Measurements from ENCODE around the gene TP53I11.

Gene TP53I11

DNA sequence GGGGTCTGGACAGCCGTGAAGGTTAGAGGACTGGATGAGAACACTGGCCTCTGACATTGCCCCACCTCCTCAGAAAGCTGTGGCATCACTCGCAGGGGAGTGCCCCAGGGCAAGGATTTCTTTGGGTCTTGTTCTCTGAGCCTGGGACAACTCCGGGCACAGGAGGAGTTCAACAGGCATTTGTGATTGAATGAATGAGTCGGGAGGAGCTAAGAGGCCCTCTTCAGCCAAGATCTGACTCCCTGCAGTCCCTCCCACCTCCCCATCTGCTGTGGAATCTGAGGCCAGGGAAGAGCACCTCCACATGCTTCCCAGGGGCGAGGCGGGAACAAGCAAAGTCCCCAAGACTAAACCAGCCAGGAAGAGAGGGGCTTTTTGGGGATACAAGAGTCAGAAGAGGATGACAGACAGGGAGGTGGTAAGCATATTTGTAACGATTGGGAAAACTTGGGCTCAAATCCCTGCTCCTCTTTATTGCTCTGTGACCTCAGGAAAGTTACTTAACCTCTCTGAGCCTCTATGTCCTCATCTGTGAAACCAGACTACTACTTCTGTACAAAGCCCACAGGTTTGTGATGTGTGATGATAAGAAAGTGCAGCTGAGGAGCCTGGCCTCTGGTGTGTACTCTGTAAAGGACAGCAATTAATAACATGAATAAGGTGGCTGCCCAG, 6.4 kb downstream of the TP53I11 start:
- ChIA-PET POLR2A (no interaction called here), CTCF (interaction anchor here (1.1 to 24.5 kb wide), 4 partner anchors 8 to 157 kb away, joined by 3 to 2237 read pairs (median 46); no protein-coding TSS in a partner anchor)
- H3K4me3 ChIP-seq (ENCODE audit: low read depth, low read length): no peak overlapping the region
- DNase-seq (ENCODE audit: low read depth, low spot score): no peak
- TF ChIP-seq, protein P1, sequence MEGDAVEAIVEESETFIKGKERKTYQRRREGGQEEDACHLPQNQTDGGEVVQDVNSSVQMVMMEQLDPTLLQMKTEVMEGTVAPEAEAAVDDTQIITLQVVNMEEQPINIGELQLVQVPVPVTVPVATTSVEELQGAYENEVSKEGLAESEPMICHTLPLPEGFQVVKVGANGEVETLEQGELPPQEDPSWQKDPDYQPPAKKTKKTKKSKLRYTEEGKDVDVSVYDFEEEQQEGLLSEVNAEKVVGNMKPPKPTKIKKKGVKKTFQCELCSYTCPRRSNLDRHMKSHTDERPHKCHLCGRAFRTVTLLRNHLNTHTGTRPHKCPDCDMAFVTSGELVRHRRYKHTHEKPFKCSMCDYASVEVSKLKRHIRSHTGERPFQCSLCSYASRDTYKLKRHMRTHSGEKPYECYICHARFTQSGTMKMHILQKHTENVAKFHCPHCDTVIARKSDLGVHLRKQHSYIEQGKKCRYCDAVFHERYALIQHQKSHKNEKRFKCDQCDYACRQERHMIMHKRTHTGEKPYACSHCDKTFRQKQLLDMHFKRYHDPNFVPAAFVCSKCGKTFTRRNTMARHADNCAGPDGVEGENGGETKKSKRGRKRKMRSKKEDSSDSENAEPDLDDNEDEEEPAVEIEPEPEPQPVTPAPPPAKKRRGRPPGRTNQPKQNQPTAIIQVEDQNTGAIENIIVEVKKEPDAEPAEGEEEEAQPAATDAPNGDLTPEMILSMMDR (IDR thresholded peaks at IDR 0.05; ENCODE audit: insufficient read depth, low read length, missing control alignments): no peak

DNA sequence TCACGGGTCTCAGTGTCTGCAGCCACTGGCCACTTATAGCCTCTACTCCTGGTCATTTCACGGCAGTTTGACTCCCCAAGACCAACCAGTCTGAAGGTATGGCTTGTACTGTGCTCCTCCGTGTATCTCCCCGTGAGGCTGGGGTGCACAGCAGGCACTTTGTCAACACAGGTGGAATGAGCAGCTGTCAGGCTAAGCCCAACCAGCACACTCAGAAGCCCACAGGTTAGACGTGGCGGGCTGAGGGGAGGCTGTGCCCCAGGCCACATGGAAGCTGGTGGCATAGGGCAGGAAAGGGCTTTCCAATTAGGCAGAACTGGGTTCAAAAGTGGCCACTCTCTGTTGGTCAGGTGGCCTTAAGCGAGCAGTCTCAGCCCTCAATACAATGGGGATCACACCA, 7.0 kb downstream of the TP53I11 start:
- no peak overlapping the region for H3K4me3 ChIP-seq (ENCODE audit: low read depth, low read length)
- POLR2A ChIA-PET: no interaction called here

DNA sequence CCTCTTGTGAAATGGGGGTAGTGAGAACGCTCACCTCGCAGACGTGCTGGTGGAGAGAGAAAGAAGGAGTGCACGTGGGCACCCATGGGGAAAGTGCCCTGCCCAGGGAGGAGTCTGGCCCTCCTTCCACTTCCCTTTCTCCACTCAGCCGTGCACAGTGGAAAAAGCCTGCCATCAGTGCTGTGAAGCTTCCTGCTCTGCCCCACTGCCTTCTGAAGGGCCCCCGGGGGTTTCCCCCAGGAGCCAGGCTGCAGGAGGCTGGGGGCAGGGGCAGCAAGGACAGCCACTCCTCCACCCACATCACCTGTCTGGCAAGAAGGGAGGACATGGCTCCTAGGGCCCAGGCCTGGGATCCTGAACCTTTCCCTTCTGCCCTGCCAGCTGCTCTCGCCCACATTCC, 7.6 kb downstream of the TP53I11 start:
- TF ChIP-seq, protein P1 (IDR thresholded peaks at IDR 0.05; ENCODE audit: insufficient read depth, low read length, missing control alignments): no peak
- H3K4me3 ChIP-seq (ENCODE audit: low read depth, low read length): no peak overlapping the region
- ChIA-PET CTCF (interaction anchor here (1.0 to 24.5 kb wide), 3 partner anchors 16 to 158 kb away, joined by 3 to 2237 read pairs (median 6); no protein-coding TSS in a partner anchor), POLR2A (no interaction called here)
- no peak for DNase-seq (ENCODE audit: low read depth, low spot score)

More for the DNA sequence above, 7.0 kb downstream of the TP53I11 start:
- TF ChIP-seq, protein P1 (IDR thresholded peaks at IDR 0.05; ENCODE audit: insufficient read depth, low read length, missing control alignments): no peak
- DNase-seq (ENCODE audit: low read depth, low spot score): no peak
- CTCF ChIA-PET: interaction anchor here (1.1 to 24.5 kb wide), 4 partner anchors 8 to 157 kb away, joined by 3 to 2237 read pairs (median 46); no protein-coding TSS in a partner anchor

DNA sequence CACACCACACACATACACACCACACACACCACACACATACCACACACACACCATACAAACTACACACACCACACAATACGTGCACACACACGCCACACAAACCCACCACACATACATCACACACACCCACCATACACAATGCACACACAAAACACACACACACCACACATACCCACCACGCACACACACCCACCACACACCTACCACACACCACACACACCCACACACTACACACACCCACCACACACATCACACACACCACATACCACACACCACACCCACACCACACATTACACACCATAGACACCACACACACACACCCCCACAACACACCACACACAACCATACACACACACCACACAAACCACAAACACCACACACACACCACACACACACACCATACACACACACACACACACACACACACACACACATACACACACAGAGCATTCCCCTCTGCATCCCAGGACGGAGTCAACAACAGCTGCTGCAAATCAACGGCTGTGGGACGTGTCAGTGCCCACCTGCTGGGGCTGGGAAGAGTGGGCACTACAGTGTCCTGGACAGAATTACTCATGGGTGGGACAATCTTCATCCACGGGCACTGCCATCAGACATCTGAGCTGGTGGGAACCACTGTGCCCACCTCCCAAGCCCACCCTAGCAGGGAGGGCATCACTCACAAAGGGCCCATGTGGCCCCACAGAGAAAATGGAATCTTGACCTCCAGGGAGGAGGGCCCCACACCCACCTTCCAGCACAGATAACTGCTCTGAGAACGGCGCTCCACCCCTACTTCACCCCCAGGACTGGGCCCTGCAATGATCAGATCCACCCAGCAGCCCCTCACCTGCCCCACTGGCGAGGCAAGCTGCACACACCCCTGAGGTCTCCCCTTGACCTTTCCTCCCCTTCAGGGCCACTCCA, 8.4 kb downstream of the TP53I11 start:
- DNase-seq (ENCODE audit: low read depth, low spot score): no peak
- H3K4me3 ChIP-seq (ENCODE audit: low read depth, low read length): no peak overlapping the region
- ChIA-PET CTCF (interaction anchor here (1.0 to 24.5 kb wide), 7 partner anchors 8 to 159 kb away, joined by 3 to 2237 read pairs (median 6); partner anchors contain the start of gene TP53I11), POLR2A (no interaction called here)
- TF ChIP-seq, protein P1 (IDR thresholded peaks at IDR 0.05; ENCODE audit: insufficient read depth, low read length, missing control alignments): no peak

DNA sequence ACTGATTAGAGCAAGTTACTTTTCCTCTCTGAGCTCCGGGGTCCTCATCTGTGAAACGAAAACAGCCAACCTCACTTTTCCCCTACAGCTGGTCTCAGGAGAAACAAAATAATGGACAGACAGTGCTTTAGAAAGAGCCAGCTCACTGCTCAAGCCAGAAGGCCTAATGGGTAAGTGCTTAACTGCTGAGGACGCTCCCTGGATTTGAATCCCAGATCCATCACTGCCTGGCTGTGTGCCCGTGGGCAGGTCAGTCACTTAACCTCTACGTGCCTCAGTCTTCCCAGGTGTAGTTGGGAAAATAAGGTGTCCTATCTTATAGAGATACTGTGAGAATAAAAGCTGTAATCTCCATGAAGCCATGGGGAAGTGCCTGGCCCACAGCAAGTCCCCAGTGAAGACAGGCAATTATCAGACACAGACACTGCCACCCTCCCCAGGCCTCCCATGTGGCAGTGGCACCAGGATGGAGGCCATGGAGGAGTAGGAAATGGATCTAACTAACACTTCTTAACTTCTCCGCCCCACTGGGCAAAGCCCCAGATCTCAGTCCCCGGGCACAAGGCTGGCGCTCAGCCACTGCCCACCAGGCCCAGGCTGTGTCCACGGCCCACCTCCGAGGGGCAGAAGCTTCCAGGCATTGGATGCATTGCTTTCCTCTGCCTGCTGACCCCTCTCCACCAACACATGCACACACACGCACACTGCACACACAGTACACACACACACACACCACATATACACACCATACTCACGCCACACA, 9.2 kb downstream of the TP53I11 start:
- H3K4me3 ChIP-seq (ENCODE audit: low read depth, low read length): no peak overlapping the region
- DNase-seq (ENCODE audit: low read depth, low spot score): no peak
- ChIA-PET POLR2A (no interaction called here), CTCF (interaction anchor here (1.1 to 24.5 kb wide), 7 partner anchors 9 to 160 kb away, joined by 3 to 2237 read pairs (median 6); partner anchors contain the start of gene TP53I11)
- TF ChIP-seq, protein P1 (IDR thresholded peaks at IDR 0.05; ENCODE audit: insufficient read depth, low read length, missing control alignments): no peak

Data from AG04449 (cell line).